GM06990 (cell line): ENCODE results near the gene KIAA0232.
"Not testable (repeated sequence)": the region's sequence is repeated elsewhere in the genome, so short reads cannot be mapped to it uniquely, and the experiment has no call there.

Source experiments
- DNase-seq: peaks from one replicate; pipeline ENCODE4 v3.0.0-alpha.2; 2011; ENCODE audit not compliant: insufficient read length; ENCODE audit errors: extremely low read depth
- H3K27me3 ChIP-seq: replicated peaks from 2 replicates; pipeline ENCODE4 v1.6.0; 2011; ENCODE audit warnings: low read length; ENCODE audit not compliant: control insufficient read depth, insufficient read depth
- H3K36me3 ChIP-seq: 2 replicates; pipeline ENCODE4 v1.5.1; 2011; ENCODE audit warnings: low read length; ENCODE audit not compliant: control insufficient read depth, insufficient read depth
- H3K4me3 ChIP-seq: replicated peaks from 2 replicates; pipeline ENCODE4 v1.5.1; 2011; ENCODE audit warnings: low read depth, mild to moderate bottlenecking, control low read depth, low read length
- CTCF ChIP-seq: IDR thresholded peaks from 2 replicates; pipeline ENCODE4 v1.5.1; 2011; ENCODE audit warnings: low read length, control low read depth, mild to moderate bottlenecking, inconsistent platforms; ENCODE audit not compliant: insufficient read depth, poor library complexity, severe bottlenecking

Gene KIAA0232

GRCh38 chr4:6910960-6911874 lies 128.7 kb downstream of the KIAA0232 start:
- peak overlapping the region; percentile 86; the same call in 1 of the 2 replicates for H3K4me3 ChIP-seq
- no peaks in the 10 kb centered on the region; the same call in none of the 2 replicates for H3K36me3 ChIP-seq
- DNase-seq, result no peak
- H3K27me3 ChIP-seq, result no peaks in the 10 kb centered on the region
- TF ChIP-seq CTCF, result no peak

- not testable (repeated sequence) for DNase-seq, H3K36me3 ChIP-seq, H3K27me3 ChIP-seq, H3K4me3 ChIP-seq
Measured at GRCh38 chr4:6911917-6912316, 129.4 kb downstream of the KIAA0232 start.

GRCh38 chr4:6912441-6912840 lies 129.9 kb downstream of the KIAA0232 start:
- DNase-seq, result no peak
- H3K27me3 ChIP-seq, result no peaks in the 10 kb centered on the region
- H3K4me3 ChIP-seq, result no peak overlapping the region
- no peak for TF ChIP-seq CTCF
- no peaks in the 10 kb centered on the region; the same call in none of the 2 replicates for H3K36me3 ChIP-seq

GRCh38 chr4:6913350-6913905 lies 130.9 kb downstream of the KIAA0232 start:
- Histone ChIP-seq H3K4me3 (no peak overlapping the region), H3K36me3 (no peaks in the 10 kb centered on the region; the same call in none of the 2 replicates), H3K27me3 (no peaks in the 10 kb centered on the region)
- DNase-seq, result no peak
- no peak for TF ChIP-seq CTCF

- no peak for DNase-seq
- no peaks in the 10 kb centered on the region for H3K27me3 ChIP-seq
- no peak overlapping the region for H3K4me3 ChIP-seq
- TF ChIP-seq CTCF, result no peak
- H3K36me3 ChIP-seq, result no peaks in the 10 kb centered on the region; the same call in none of the 2 replicates
Measured at GRCh38 chr4:6914448-6914847, 131.9 kb downstream of the KIAA0232 start.

- H3K36me3 ChIP-seq, result no peaks in the 10 kb centered on the region; the same call in none of the 2 replicates
- TF ChIP-seq CTCF, result no peak
- H3K4me3 ChIP-seq, result no peak overlapping the region
- no peak for DNase-seq
- H3K27me3 ChIP-seq, result no peaks in the 10 kb centered on the region
Measured at GRCh38 chr4:6915041-6916005, 132.8 kb downstream of the KIAA0232 start.
